Measurements from ENCODE around the gene SRP14.

DNA sequence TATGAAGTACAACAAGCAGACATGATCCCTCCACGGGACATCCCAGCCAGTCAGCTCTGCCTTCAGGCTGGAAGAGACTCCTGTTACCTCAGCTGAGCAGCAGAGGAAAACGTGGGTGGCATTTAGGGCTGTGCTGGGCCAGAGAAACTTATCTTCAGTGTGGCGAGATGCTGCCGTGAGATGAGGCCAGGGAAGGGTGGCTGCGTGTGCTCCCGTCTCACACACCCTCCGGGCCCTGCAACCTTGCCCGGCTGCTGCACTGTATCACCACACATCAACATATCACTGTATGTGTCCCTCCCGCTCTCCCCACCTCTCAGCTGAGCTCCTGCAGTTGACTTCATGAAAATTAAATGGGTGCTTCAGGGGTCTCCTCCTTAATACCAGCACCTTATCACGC lies 46.3 kb upstream of the SRP14 start:
- TF ChIP-seq POLR2A (IDR thresholded peaks at IDR 0.05; ENCODE audit: low read depth, low read length) (no peak), TAF1 (IDR thresholded peaks at IDR 0.05; ENCODE audit: borderline replicate concordance, low read depth, low read length) (no peak)
